ENCODE results near the gene TMEM11.
"Not testable (repeated sequence)": the region's sequence is repeated elsewhere in the genome, so short reads cannot be mapped to it uniquely, and the experiment has no call there.

TMEM11 gene

DNA sequence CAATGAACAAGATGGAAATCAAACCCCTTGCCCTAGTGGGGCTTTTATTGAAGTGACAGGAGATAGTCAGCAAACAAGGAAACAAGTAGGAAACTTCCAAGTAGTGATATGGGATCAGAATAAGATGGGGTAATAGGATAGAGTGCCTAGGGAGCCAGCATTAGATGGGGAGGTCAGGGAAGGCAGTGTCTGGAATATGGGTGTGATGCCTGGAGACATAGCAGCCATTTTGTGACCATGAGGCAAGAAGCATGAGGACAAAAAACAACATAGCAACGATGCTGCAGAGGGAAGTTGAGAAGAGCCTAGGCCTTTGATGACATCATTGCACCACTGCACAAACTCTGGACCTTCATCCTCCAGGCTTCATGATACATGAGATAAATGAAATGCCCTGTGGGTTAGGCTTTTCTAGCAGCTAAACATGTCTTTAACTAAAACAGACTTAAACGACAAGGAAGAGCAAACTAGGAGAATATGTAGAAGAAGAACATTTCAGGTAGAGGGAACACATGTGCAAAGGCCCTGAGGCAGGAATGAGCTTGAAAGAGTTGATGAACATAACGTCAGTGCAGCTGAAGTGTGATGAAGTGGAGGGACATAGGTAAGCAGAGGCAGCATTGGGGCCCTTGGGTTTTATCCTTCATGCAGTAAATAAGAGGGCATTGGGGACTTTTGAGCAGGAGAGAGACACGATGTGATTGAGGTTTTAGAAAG is 18.2 kb upstream of the TMEM11 start:
- H3K36me3 Mint-ChIP-seq: peaks cover 7 to 34% of the 10 kb centered on the region in 2 donors
- ATAC-seq (replicated peaks): no peak
- DNase-seq: no peak
- no peaks in the 10 kb centered on the region for H3K27me3 Mint-ChIP-seq
- H3K4me1 Mint-ChIP-seq: no peaks in the 10 kb centered on the region
- H3K9me3 Mint-ChIP-seq: peaks cover 10 to 12% of the 10 kb centered on the region in 2 donors
- H3K4me3 Mint-ChIP-seq: no peak overlapping the region
- H3K27ac Mint-ChIP-seq: no peak overlapping the region

GRCh38 chr17:21231533-21231932 is 17.6 kb upstream of the TMEM11 start:
- no peaks in the 10 kb centered on the region for H3K4me1 Mint-ChIP-seq
- no peak overlapping the region for H3K4me3 Mint-ChIP-seq

DNA sequence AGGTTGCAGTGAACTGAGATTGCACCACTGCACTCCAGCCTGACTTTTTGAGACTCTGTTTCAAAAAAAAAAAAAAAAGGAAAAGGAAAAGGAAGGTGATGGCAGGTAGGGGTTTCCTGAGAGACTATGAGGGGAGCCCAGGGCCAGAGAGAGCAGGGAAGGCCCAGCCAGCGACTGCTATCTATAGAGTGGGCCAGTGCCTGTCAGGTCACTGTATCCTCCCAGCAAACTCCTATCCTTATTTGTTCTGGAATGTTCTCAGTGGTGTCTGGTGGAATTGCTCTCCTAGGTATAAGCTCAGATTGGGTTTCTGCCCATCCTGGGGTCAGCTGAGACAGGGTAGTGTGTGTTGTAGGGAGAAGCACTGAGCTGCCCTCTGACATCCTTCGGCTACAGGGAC is 14.9 kb upstream of the TMEM11 start:
- no peak for DNase-seq
- ATAC-seq (replicated peaks): no peak
- Mint-ChIP-seq H3K4me1 (no peaks in the 10 kb centered on the region), H3K36me3 (peaks cover 7 to 25% of the 10 kb centered on the region in 2 donors), H3K4me3 (no peak overlapping the region), H3K9me3 (peaks cover 6 to 7% of the 10 kb centered on the region in 2 donors), H3K27ac (no peak overlapping the region), H3K27me3 (no peaks in the 10 kb centered on the region)

More at GRCh38 chr17:21231533-21231932, 17.6 kb upstream of the TMEM11 start:
- Mint-ChIP-seq H3K27me3 (no peaks in the 10 kb centered on the region), H3K36me3 (peaks cover 7 to 34% of the 10 kb centered on the region in 2 donors), H3K9me3 (peaks cover 10 to 12% of the 10 kb centered on the region in 2 donors), H3K27ac (no peak overlapping the region)
- ATAC-seq (replicated peaks): no peak
- DNase-seq: no peak

DNA sequence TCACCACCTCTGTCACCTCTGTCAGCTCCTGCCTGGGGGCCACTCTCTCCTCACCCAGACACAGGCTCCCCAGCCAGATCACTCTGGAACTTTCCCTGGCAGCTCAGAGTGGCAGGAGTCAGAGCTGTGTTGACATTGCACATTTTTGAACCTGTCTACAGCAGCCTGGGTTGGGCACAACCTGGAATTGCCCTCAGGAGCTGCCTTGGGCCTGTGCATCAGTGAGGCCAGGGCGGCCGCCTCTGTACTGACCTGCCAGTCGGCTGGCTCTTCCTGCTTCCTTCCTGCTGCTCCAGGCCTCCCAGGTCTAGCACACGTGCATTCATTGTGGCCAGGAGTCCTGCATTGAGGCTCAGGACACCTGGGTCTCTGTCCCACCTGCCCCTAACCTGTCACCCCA is 14.2 kb upstream of the TMEM11 start:
- Mint-ChIP-seq H3K9me3 (peaks cover 6 to 7% of the 10 kb centered on the region in 2 donors), H3K27ac (peak overlapping the region; percentile 16), H3K27me3 (no peaks in the 10 kb centered on the region), H3K36me3 (peaks cover 7 to 22% of the 10 kb centered on the region in 2 donors), H3K4me1 (no peaks in the 10 kb centered on the region), H3K4me3 (no peak overlapping the region)
- DNase-seq (no peak), ATAC-seq (replicated peaks) (no peak)

DNA sequence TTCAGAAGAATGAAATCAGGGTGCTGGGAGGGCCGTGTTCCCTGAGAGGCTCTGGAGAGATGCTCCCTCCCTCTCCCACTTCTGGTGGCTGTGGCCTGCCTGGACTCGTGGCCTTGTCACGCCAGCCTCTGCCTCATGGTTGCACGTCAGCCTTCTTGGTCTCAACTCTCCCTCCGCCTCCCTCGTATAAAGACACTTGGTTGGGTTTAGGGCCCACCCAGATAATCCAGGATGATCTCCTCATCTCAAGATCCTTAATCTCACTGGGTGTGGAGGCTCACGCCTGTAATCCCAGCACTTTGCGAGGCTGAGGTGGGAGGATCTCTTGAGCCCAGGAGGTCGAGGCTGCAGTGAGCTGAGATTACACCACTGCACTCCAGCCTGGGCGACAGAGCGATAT is 13.3 kb upstream of the TMEM11 start:
- not testable (repeated sequence) for H3K27ac Mint-ChIP-seq; ATAC-seq (replicated peaks); H3K4me3 Mint-ChIP-seq; H3K9me3 Mint-ChIP-seq; DNase-seq; H3K27me3 Mint-ChIP-seq; H3K4me1 Mint-ChIP-seq
- peaks cover 13 to 24% of the 10 kb centered on the region in 2 donors for H3K36me3 Mint-ChIP-seq

DNA sequence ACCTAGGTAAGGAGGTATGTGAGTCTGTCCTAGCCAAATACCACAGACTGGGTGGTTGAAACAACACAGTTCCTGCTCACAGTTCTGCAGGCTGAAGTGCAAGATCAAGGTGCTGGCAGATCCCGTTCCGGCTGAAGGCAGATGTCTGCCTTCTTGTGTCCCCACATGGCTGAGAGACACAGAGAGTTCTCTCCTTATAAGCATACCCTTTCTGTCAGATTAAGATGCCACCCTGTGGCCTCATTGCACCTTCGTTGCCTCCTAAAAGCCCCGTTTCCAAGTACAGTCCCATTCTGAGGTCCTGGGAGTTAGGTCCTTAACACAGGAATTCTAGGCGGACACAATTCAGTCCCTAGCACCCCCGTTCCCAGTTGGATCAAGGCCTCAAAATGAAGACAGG is 9.1 kb upstream of the TMEM11 start:
- no peaks in the 10 kb centered on the region for H3K4me1 Mint-ChIP-seq
- no peaks in the 10 kb centered on the region for H3K9me3 Mint-ChIP-seq
- ATAC-seq (replicated peaks) (no peak), DNase-seq (no peak)
- no peaks in the 10 kb centered on the region for H3K27me3 Mint-ChIP-seq
- H3K27ac Mint-ChIP-seq: no peak overlapping the region
- no peak overlapping the region for H3K4me3 Mint-ChIP-seq
- H3K36me3 Mint-ChIP-seq: peaks cover 22 to 33% of the 10 kb centered on the region in 2 donors

- Mint-ChIP-seq H3K36me3 (peaks cover 32 to 37% of the 10 kb centered on the region in 2 donors), H3K4me3 (no peak overlapping the region), H3K4me1 (peaks cover 10 to 19% of the 10 kb centered on the region in 2 donors), H3K9me3 (no peaks in the 10 kb centered on the region), H3K27me3 (no peaks in the 10 kb centered on the region), H3K27ac (no peak overlapping the region)
- ATAC-seq (replicated peaks) (no peak), DNase-seq (no peak)
Observed at GRCh38 chr17:21218831-21219380, 4.9 kb upstream of the TMEM11 start.

DNA sequence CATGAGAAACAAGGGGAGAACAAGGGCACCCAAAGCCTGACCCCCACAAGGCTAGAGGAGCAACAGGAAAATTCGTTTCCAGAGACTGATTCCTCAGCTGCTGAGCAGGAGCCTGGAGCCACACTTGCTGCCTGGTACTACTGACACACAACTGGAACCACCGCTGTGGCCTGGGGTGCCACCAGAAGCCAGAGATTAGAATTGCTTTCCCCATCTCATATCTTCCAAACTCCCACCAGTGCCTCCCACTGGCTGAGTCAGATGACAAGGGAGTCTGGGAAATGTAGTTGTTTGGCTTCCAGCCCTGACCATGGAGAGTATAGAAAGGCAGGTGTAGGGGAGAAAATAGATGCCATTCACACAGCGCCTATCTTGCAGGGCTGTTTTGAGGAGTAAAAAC is 4.1 kb upstream of the TMEM11 start:
- Mint-ChIP-seq H3K4me1 (peaks cover 10 to 22% of the 10 kb centered on the region in 2 donors), H3K27ac (no peak overlapping the region), H3K9me3 (no peaks in the 10 kb centered on the region), H3K4me3 (no peak overlapping the region), H3K36me3 (peaks cover 32% of the 10 kb centered on the region in 2 donors), H3K27me3 (no peaks in the 10 kb centered on the region)
- DNase-seq (no peak), ATAC-seq (replicated peaks) (no peak)

DNA sequence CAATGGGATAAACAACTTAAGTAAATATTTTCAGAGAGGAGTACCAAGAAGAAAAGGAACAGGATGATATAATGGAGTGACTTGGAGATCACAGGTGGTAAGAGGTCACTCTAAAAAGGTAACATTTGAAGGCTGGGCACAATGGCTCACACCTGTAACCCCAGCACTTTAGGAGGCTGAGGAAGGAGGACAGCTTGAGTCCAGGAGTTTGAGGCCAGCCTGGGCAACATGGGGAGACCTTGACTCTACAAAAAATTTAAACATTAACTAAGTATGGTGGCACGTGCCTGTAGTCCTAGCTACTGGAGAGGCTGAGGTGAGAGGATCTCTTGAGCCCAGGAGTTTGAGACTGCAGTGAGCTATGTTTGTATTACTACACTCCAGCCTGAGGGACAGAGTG is 3.4 kb upstream of the TMEM11 start:
- Mint-ChIP-seq H3K27ac (no peak overlapping the region), H3K4me3 (no peak overlapping the region), H3K27me3 (no peaks in the 10 kb centered on the region), H3K4me1 (peaks cover 13 to 29% of the 10 kb centered on the region in 2 donors), H3K36me3 (peaks cover 26% of the 10 kb centered on the region in 2 donors), H3K9me3 (no peaks in the 10 kb centered on the region)
- no peak for ATAC-seq (replicated peaks)
- DNase-seq: no peak

- H3K36me3 Mint-ChIP-seq: peaks cover 15% of the 10 kb centered on the region in 2 donors
- no peak overlapping the region for H3K27ac Mint-ChIP-seq
- H3K4me3 Mint-ChIP-seq: peak overlapping the region; percentile 90 to 96
- H3K27me3 Mint-ChIP-seq: no peaks in the 10 kb centered on the region
- ATAC-seq (replicated peaks) (no peak), DNase-seq (no peak)
- no peaks in the 10 kb centered on the region for H3K9me3 Mint-ChIP-seq
- peaks cover 21 to 40% of the 10 kb centered on the region in 2 donors for H3K4me1 Mint-ChIP-seq
Observed at GRCh38 chr17:21215935-21216334, 2.0 kb upstream of the TMEM11 start.

DNA sequence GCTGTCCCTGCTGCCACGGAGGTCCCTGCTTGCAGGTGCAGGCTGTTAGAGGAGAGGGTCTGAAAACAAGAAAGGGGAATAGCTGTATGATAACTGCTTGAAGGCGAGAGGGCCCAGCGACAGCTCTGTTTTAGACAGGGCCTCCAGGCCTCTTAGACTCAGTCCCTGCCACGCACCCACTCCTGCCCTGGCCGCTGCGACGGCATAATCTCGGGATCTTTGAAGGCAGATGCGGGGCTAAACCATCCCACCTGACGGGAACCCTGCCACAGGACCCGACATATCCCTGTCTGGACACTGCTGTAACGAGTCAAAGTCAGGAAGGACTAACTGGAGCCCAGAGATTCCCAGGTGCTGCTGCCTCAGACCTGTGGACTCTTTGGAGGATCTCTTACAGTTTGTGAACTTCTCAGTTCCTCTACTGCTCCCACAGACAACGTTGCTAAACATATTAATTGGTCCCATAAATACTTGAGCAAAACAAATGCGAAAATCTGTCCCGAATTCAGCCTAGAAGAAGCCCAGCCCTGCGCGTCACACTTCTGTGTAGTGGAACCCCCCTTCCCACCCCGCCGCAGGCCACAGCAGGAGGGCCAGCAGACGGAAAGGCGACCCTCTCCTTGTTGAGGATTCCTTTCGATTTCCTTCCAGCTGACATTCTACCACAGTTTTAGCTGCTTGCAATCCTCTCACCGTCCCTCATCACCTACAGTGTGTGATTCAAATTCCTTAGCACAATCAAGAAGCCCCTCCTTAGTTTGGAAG is 998 bp upstream of the TMEM11 start:
- Mint-ChIP-seq H3K27me3 (no peaks in the 10 kb centered on the region), H3K27ac (peak overlapping the region; percentile 88), H3K36me3 (peaks cover 15 to 21% of the 10 kb centered on the region in 2 donors), H3K4me3 (peak overlapping the region; percentile 90 to 96), H3K4me1 (peaks cover 23 to 50% of the 10 kb centered on the region in 2 donors), H3K9me3 (no peaks in the 10 kb centered on the region)
- ATAC-seq (replicated peaks): peak; percentile 25 to 27
- DNase-seq: no peak

GRCh38 chr17:21213638-21214014 is 335 bp downstream of the TMEM11 start:
- ATAC-seq (replicated peaks): peak; percentile 22 to 27
- DNase-seq: no peak
- H3K36me3 Mint-ChIP-seq: peaks cover 13 to 20% of the 10 kb centered on the region in 2 donors
- no peaks in the 10 kb centered on the region for H3K27me3 Mint-ChIP-seq
- H3K4me1 Mint-ChIP-seq: peaks cover 23 to 52% of the 10 kb centered on the region in 2 donors
- peak overlapping the region; percentile 98 for H3K27ac Mint-ChIP-seq
- no peaks in the 10 kb centered on the region for H3K9me3 Mint-ChIP-seq
- peak overlapping the region; percentile 90 to 96 for H3K4me3 Mint-ChIP-seq

DNA sequence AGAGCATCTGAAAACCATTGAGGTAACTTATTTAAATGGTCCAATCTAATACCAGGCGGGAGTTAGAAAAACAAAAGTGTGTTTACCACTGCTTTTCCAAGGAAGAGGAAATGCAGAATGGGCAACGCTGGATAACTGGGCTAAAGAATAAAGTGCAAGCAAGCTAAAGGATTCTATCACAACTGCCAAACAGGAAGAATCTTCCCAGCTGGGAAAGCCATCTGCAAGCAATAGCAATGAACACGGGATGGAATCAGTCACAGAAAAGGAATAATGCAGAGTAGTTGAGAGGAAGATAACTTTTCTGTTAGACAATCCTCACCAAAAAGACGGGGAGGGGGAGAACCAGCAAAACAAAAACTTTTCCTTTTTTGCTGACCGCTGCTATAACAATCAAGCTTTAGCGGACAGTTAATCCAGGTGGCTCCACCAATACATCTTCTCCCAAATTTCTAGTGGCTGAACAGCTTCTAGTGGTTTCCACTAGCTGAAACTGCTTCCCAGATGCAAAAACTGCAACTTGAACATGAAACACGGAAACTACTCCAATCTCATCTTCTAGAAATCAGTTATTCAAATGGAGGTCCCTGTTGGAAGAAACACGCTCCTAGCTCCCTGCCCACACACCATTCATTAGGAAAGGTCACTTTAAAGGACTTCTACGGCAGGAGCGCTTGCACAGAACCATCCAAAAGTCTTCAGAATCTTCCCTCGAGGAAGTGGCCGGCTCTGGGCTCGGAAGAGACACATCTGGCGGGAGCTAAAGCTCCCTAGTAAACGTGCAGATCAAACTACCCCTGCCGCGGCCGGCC is 929 bp downstream of the TMEM11 start:
- peaks cover 14 to 19% of the 10 kb centered on the region in 2 donors for H3K36me3 Mint-ChIP-seq
- peak overlapping the region; percentile 90 to 96 for H3K4me3 Mint-ChIP-seq
- H3K9me3 Mint-ChIP-seq: no peaks in the 10 kb centered on the region
- H3K4me1 Mint-ChIP-seq: peaks cover 23 to 54% of the 10 kb centered on the region in 2 donors
- H3K27me3 Mint-ChIP-seq: no peaks in the 10 kb centered on the region
- no peak for ATAC-seq (replicated peaks)
- H3K27ac Mint-ChIP-seq: peak overlapping the region; percentile 98
- DNase-seq: no peak
